ENCODE results near the gene S100A13. TPM values are rescaled to one million over a fixed set of nuclear protein-coding genes. Genes with fewer than 3 reads are reported as not detected.
"Not testable (repeated sequence)": the region's sequence is repeated elsewhere in the genome, so short reads cannot be mapped to it uniquely, and the experiment has no call there.

Gene S100A13
- polyA plus RNA-seq (ENCODE audit: insufficient read length in 12 of 12) = 100 to 1,000 TPM in 1 of 12 donors, 10 to 100 TPM in 10, not detected in 1; 50.0 to 138 (median 67.6) TPM
- long read RNA-seq, donor 1, partial matches to known transcripts = 97 of 101 reads
- long read RNA-seq, donor 1, other reads (novel, unspliced or antisense) = 0 of 101 reads
- long read RNA-seq, donor 2, transcript S100A13-203 (3 exons, 579 nt) = major isoform, 6 of 72 reads
- long read RNA-seq, donor 2, partial matches to known transcripts = 66 of 72 reads
- long read RNA-seq, donor 2, other reads (novel, unspliced or antisense) = 0 of 72 reads
- long read RNA-seq, donor 3, partial matches to known transcripts = 44 of 45 reads
- long read RNA-seq, donor 3, other reads (novel, unspliced or antisense) = 0 of 45 reads
- long read RNA-seq, donor 4, partial matches to known transcripts = 40 of 41 reads
- long read RNA-seq, donor 4, other reads (novel, unspliced or antisense) = 0 of 41 reads
- long read RNA-seq, donor 5, partial matches to known transcripts = 58 of 64 reads
- long read RNA-seq, donor 5, other reads (novel, unspliced or antisense) = 0 of 64 reads
- long read RNA-seq, donor 6, partial matches to known transcripts = 39 of 42 reads
- long read RNA-seq, donor 6, other reads (novel, unspliced or antisense) = 0 of 42 reads
- long read RNA-seq, donor 7, partial matches to known transcripts = 40 of 40 reads
- long read RNA-seq, donor 7, other reads (novel, unspliced or antisense) = 0 of 40 reads
- long read RNA-seq, donor 8, partial matches to known transcripts = 114 of 144 reads
- long read RNA-seq, donor 8, other reads (novel, unspliced or antisense) = 27 of 144 reads
- long read RNA-seq, donor 9, transcript S100A13-203 (3 exons, 579 nt) = major isoform, 6 of 64 reads
- long read RNA-seq, donor 9, partial matches to known transcripts = 58 of 64 reads
- long read RNA-seq, donor 9, other reads (novel, unspliced or antisense) = 0 of 64 reads
- long read RNA-seq, donor 10, partial matches to known transcripts = 45 of 49 reads
- long read RNA-seq, donor 10, other reads (novel, unspliced or antisense) = 0 of 49 reads
- long read RNA-seq, donor 11, transcript S100A13-203 (3 exons, 579 nt) = major isoform, 5 of 97 reads
- long read RNA-seq, donor 11, partial matches to known transcripts = 92 of 97 reads
- long read RNA-seq, donor 11, other reads (novel, unspliced or antisense) = 0 of 97 reads

DNA sequence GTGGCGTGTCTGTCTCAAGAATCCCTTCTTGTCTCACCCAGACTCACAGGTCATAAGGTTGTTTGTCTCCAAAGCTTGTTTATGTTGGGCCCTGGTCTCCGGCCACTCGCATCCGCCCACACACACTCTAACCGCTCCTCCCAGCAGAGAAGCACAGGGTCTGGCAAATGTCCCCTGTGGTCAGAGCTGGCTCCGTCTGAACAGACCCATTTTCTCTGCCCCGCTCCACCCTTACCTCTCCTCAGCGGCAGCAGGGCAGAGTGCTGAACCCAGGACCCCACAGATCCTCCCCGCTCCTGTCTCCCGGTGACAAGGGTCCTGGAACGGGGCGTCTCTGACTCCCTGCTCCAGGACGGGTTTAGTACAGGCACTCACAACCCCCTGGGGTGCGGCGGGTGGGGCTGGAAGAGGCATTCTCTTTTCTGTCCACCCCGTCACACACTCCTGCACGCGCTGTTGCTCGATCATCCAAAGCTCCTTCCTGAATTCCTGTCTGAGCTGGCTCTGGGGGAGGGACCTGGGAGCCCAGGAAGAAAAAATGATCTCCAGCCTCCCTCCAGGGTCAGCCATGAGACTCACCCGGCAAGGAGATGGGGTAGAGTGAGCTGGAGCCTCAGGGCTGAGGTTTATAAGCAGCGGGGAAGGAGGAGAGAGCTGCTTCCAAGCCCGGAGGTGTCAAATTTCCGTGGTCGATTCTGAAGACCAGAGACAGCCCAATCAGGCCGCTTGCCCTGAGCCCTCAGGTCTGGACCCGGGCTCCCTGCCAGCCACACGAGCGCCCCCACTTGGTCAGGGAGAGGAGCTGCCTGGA lies at the start of gene S100A13:
TSS of gene S100A13 (minus strand) at position 602 of the 811 bp plus-strand sequence. CDS start 1,033 bp downstream, outside the sequence.
- peak; percentile 84 for DNase-seq

DNA sequence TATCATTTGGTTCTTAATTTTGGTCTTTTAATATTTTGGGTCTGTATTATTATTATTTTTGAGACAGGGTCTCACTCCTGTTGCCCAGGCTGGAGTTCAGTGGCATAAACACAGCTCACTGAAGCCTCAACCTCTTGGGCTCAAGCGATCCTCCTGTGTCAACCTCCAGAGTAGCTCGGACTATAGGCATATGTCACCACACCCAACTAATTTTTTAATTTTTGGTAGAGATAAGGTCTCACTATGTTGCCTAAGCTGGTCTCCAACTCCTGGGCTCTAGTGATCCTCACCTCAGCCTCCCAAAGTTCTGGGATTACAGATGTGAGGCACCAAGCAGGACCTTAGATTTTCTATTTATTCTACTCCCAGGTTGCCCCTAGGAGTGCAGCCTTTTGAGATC lies 46.2 kb upstream of the S100A13 start:
- DNase-seq = no peak

DNA sequence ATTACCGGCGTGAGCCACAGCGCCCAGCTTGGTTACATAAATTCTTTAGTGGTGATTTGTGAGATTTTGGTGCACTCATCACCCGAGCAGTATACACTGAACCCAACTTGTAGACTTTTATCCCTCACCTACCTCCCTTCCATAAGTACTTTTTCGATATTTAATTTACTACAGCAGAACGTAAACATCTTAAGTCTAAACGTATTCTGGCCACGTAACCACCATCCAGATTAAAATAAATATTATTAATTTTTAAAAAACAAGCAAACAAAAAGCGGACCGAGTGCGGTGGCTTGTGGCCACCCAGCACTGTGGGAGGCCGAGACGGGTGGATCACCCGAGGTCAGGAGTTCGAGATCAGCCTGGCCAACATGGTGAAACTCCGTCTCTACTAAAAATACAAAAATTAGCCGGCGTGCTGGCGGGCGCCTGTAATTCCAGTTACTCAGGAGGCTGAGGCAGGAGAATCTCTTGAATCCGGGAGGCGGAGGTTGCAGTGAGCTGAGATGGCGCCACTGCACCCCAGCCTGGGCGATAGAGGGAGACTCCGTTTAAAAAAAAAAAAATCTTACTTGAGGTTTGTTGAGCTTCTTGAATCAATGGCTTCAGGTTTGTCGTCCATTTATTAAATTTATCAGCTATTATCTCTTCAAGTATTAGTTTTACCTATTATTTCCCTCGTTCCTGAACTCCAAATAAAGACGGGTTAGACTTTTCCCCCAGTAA lies 44.5 kb upstream of the S100A13 start:
- DNase-seq = not testable (repeated sequence)

DNA sequence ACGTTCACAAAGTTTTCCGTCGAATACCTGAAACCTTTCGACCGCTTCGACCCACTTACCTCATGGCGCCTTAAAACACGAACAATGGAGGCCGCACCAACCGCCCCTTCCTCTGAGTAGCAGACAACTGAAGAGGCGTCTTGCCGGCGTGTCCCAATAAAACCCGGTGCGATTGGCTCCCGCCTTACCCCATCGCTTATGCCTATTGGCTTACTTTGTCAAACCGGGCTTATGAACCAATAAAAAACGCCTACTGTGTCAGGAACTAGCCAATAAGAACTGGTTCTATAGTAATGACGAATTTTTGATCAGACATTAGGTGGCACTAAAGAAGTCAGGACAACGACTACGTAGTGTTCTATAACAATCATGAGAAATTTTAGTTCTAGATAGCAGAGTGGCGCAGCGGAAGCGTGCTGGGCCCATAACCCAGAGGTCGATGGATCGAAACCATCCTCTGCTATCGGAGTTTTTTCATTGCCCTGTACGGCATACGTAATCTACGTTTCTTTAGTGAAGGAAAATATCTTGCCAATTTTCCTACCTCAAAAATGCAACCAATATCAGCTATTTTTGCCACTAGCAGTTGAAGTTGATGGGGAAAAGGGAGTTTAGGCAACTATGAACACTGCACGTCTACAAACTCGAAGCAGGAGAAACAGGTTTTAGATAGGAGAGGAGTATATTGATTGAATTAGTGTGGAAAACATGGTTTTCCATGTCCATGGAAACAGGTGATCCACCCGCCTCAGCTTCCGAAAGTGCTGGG lies 43.7 kb upstream of the S100A13 start, which contains the start of gene ILF2:
TSS of gene ILF2 (minus strand) at position 135 of the 769 bp plus-strand sequence. CDS start at position 64, 71 bp downstream.
- DNase-seq = peak; percentile 99

DNA sequence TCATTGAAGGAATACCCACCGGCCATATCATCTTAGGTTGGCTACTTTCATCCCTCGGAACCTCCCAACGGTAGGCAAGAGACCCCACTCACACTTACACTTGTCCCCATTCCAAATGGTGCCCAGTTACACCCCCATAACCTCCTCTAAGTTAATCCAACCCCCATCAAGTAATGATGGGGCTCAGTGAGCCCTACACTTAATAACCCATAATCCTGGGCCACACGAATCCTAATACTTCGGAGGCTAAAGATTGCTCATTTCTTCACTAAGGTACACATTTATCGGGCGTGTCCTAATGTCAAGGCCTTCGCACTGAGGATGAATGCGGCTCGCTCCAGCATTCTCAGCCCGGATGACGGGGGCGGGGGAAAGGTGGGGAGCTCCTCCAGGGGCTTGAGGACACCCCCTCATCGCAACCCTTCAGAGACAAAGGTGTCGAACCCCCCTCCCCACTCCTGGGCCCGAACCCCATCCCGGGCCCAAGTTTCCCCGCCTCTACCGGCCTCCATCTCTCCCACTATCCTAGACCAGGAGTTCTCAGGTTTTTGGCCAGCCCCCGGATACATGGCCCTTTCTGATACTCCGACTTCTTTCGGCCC lies 43.1 kb upstream of the S100A13 start:
- no peak for DNase-seq

DNA sequence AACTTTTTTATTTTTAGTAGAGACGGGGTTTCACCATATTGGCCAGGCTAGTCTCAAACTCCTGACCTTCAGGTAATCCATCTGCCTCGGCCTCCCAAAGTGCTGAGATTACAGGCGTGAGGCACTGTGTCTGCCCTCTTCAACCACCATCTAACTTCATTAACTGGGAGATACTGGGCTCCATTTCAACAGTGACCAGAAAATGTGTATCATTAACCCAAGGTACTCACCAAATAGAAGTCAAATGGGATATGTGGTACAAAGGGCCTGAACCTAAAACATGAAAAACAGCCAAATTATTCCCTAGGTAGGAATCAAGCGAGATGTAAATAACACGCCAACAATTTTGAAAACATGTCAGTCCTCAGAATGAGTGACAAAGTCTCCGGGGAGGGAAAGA lies 42.3 kb upstream of the S100A13 start:
- no peak for DNase-seq

DNA sequence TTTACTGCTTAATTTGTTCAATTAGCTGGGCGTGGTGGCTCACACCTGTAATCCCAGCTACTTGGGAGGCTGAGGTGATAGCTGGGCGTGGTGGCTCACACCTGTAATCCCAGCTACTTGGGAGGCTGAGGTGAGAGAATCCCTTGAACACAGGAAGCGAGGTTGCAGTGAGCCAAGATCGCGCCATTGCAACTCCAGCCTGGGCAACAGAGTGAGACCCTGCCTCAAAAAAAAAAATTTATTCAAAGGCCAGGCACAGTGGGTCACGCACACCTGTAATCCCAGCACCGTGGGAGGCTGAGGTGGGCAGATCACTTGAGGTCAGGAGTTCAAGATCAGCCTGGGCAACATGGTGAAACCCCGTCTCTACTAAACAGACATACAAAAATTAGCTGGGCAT lies 41.4 kb upstream of the S100A13 start:
- DNase-seq = not testable (repeated sequence)

DNA sequence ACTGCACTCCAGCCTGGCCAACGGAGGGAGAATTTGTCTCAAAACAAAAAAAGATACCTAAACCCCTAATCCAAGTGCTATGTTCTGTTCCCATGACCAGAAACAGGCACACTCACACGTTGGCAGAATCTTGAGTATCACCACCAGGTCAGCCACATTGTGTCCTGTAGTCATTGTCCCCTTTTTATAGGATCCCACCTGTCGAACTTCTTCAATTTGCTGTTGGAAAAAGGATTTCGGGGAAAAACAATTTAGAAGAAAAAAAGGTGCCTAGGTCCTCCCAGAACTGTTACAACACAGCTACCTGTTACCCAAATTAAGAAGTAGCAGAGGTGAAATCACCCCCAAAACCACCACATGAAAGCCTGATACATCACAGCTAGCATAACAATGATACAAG lies 40.1 kb upstream of the S100A13 start:
- no peak for DNase-seq

DNA sequence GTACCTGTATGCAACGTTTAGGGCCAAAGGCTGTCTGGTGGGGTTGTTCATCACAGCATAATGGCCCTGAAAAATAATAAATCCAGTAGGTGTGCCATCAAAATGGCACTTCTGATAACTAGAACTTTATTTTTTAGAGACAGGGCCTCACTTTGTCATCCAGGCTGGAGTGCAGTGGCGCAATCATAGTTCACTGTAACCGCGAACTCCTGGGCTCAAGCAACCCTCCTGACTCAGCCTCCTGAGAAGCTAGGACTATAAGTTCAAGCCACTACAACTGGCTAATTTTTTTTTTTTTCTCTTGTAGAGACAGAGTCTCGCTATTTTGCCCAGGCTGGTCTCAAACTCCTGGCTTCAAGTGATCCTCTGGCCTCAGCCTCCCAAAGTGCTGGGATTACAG lies 35.9 kb upstream of the S100A13 start:
- DNase-seq = no peak

DNA sequence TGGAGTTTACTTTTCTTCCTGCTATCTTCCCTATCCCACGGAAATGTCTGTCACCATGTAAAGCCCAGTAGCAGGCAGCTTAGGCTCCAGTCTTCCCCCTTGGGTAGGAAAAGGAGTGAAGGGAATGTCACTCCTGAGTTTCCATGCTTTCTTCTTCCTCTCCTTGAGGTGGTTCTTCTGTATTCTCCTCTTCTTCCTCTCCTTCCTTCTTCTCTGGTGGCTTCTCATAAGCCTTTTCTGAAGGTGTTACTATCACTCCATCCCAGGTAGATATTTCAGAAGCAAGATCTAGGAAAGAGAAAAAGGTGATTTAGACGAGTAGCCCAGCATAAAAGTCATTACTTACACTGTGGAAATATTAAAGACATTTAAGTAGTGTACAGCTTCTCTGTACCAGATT lies 35.0 kb upstream of the S100A13 start:
- no peak for DNase-seq

DNA sequence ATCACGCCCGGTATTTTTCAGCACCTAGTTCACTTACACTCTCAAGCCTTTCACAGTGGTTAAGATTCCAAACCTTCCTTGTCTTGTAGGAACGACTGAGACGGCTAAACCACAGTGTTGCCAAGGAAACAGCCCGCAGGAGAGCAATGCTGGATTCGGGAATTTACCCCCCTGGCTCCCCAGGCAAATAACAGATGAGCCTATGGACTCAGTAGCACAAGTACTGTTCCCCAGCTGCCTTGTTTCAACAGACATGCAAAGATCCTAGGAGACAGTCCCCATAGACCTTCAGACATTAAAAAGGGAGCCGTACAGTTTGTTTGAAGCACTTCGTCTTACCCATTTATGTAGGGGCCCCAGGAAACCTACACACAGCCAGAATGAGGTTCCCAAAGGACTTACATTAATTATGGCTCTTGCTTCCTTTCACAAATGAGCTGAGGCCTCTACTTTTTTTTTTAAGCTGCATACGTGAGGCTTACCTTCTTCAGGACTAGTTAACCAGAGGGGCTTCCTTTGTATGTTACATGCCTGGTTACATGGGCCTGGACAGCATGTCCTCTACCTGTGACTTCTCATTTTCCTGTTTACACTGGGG lies 33.9 kb upstream of the S100A13 start:
- no peak for DNase-seq

DNA sequence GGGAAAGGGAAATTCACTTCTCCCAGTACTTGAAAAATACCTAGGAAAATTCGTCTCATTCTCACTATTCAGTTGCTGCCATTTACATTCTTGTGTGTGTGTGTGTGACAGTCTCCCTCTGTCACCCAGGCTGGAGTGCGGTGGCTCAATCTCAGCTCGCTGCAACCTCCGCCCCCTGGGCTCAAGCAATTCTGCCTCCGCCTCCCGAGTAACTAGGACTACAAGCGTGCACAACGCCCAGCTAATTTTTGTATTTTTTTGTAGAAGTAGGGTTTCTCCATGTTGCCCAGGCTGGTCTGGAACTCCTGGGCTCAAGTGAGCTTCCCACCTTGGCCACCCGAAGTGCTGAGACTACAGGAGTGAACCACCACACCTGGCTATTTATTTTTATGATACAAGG lies 32.4 kb upstream of the S100A13 start:
- DNase-seq = no peak

DNA sequence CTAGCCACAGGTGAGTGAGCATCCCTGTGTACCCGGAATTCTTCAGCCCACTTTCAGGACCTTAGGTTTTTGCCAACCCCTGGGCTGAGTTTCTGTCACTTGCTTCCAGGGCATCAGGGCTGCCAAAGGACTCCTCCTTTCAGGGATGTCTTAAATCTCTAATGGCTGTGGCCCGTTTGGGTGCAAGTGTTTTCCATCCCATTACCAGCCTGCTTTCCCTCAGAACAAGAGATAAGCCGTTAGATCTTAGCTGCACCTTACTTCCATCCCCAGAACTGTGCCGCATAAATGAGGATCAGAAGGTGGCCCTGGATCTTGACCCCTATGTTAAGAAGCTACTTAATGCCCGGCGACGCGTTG lies 31.9 kb upstream of the S100A13 start:
- no peak for DNase-seq

DNA sequence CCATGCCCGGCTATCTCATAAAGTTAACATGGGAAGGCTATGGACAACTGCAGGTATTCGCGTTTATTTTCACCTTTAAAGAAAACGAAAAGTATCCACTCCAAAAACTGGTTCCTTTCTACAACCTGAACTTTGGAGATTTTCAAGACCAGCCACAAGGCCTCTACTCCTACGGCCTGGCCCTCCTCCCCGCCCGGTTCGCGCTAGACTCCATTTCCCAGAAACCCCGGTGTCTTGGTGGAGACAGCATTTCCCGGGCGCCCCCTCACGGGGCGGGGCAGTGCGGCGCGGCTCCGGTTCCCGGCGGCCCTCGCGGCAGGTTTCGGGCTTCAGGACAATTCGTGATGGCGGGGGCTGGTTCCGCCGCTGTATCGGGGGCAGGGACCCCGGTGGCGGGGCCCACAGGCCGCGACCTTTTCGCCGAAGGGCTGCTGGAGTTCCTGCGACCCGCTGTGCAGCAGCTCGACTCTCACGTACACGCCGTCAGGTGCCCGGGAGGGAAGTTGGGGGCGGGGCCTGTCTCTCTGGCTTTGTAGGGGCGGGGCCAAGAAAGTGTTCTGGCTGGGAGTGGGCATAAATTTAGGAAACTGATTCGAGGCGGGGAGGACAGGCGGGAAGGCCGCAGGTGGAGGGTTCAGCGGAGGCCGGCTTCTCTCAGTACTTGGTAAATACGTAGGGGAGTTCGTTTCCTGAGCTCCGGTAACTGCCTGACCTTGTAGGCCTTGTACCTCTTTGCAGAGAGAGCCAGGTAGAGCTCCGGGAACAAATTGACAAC lies 31.3 kb upstream of the S100A13 start, which contains the start of gene SNAPIN:
TSS of gene SNAPIN (plus strand) at position 304 of the 775 bp plus-strand sequence. CDS start at position 345, 41 bp downstream.
- DNase-seq = peak; percentile 94

DNA sequence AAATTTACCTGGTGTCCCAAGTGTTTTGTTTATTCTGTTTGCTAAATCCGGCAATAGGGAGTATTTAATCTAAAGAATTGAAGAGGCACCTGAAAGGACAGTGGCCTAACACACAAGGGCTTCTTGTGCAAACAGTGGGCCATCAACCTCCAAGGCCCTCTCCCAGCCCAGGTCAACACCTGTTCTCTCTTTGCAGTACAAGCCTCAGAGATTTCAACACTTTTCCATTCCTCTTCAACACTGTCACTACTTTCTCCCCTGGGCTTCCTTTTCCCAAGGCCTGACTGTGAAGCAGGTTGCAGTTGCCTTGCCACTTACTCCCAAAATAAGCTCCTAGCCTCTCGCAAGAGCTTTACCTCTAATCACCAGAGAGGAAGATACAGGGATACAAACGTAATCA lies 28.0 kb upstream of the S100A13 start:
- no peak for DNase-seq

DNA sequence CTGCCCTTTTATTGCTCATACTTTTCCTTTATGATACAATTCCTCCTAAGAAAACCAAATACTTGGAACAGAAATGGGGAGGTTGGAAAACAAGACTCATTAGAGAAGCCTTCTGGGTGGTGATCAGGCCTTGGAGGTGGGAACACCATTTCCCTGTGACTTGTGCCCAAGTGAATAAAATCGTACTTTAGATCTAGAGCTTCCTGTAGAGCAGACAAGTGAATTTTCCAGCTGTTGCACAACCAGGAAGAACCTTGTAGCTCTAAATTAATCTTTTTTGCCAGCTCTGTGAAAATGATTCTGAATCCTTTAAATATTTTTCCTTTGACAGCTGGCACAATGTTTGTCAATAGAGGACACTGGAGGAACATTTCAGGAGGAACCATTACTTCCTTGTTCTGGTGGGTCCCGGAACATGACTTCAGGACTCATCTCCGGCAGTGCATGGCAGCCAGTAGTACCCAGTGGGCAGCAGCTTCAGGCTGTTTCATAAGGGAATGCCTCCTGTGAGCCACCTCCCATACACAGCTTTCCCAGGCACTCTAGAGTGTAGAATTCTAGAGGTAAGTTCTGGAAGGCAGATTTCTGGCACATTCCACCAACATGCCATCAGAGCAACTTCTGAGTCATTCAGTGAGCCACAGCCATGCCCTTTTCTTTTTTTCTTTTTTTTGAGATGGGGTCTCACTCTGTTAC lies 25.6 kb upstream of the S100A13 start:
- DNase-seq = no peak

DNA sequence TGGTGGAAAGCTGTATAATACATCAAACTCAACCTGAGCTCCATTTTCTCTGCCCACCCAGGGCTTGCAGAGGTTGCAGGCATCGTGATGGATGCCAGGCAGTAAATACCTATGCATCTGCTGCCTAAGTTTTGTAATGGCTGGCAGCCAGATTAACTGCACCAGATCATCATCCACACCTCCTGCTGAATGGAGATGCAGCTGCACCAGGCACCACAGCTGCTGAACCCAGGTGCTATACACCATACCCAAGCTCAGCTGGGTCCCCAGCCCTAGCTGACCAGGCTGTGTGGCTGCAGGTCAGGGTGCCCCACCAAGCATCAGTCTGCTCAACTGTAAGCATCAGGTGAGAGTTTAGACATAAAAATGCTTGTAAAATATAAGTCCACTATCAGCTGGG lies 24.5 kb upstream of the S100A13 start:
- DNase-seq = no peak

All from muscle of arm (tissue), 14 donors.